Suprapubic skin (tissue), 3 donors: ENCODE results near the gene PTGES3L.

Source experiments
- EP300 ChIP-seq: sonication (generic); formaldehyde crosslinking; IDR thresholded peaks from one replicate; pipeline ENCODE4 v1.6.1; 2017; ENCODE audit warnings: antibody characterized with exemption
- POLR2A ChIP-seq, 2 donors: fragments of 450-650 bp; IDR thresholded peaks; one replicate each; pipeline ENCODE4 v1.6.1; 2017; ENCODE audit warnings: antibody characterized with exemption in 2 of 2, mild to moderate bottlenecking in 2 of 2, moderate library complexity in 2 of 2
- TF ChIP-seq, protein P1 (sequence below), 2 donors: fragments of 200-600 bp in 1 of 2; fragments of 450-650 bp in 1 of 2; sonication (generic) in 1 of 2; IDR thresholded peaks; one replicate each; pipeline ENCODE4 v1.5.1; 2016 to 2019; ENCODE audit warnings: antibody characterized with exemption in 2 of 2, mild to moderate bottlenecking in 1 of 2, moderate library complexity in 1 of 2

DNA sequence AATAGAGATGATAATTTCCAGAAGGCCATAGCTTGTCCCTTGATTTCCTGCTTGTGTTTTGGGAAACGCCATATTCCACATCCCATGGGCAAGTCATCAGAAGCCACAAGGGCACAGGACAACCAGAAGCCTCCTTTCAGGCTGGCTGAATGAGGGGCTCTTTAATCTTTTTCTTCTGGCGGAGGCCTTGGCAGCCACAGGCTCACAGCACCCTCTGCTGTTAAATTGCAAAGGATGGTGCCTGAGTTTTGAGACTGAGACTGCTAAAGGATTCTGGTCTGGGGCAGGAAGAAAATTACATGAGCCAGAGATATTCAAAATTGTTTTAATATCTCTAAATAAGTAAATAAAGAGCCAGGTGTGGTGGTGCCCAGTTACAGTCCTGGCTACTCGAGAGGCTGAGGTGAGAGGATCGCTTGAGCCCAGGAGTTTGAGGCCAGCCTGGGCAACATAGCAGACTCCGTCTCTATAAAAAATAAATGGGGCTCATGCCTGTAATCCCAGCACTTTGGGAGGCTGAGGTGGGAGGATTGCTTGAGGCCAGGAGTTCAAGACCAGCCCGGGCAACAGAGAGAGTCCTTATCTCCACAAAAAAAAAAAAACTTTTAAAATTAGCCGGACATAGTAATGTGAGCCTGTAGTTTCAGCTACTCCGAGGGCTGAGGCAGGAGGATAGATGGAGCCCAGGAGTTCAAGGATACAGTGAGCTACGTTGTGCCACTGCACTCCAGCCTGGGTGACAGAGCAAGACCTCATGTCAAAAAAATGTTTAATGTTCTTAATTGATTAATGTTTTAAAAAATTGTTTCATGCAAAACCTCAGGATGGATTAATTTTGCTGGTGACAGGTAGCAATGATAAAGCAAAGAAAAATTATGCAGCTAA is 41.9 kb downstream of the PTGES3L start:
- TF ChIP-seq, protein P1, sequence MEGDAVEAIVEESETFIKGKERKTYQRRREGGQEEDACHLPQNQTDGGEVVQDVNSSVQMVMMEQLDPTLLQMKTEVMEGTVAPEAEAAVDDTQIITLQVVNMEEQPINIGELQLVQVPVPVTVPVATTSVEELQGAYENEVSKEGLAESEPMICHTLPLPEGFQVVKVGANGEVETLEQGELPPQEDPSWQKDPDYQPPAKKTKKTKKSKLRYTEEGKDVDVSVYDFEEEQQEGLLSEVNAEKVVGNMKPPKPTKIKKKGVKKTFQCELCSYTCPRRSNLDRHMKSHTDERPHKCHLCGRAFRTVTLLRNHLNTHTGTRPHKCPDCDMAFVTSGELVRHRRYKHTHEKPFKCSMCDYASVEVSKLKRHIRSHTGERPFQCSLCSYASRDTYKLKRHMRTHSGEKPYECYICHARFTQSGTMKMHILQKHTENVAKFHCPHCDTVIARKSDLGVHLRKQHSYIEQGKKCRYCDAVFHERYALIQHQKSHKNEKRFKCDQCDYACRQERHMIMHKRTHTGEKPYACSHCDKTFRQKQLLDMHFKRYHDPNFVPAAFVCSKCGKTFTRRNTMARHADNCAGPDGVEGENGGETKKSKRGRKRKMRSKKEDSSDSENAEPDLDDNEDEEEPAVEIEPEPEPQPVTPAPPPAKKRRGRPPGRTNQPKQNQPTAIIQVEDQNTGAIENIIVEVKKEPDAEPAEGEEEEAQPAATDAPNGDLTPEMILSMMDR (IDR thresholded peaks at IDR 0.05) = peak in 1 of 2 donors; percentile 23
- TF ChIP-seq POLR2A (IDR thresholded peaks at IDR 0.05) = no peak
- no peak for TF ChIP-seq EP300
